DMS114 treated with DMSO at 0.1 percent for 48 hours (cell line): ENCODE measurements around the gene ACOT12.
"Not testable (repeated sequence)": the region's sequence is repeated elsewhere in the genome, so short reads cannot be mapped to it uniquely, and the experiment has no call there.

Experiments
- DNase-seq: peaks from one replicate; lab custom pipeline; 2025; ENCODE audit not compliant: unreplicated experiment; lab: John Stamatoyannopoulos, UW

The ACOT12 gene

GRCh38 chr5:81393783-81394718, at the start of gene ACOT12:
Gene ACOT12, minus strand, starts transcription at chr5:81394134. Its CDS starts 20 bp downstream, at chr5:81394114.
- DNase-seq, result no peak

GRCh38 chr5:81435023-81435422, 41.1 kb upstream of the ACOT12 start:
- DNase-seq, result no peak

DNA sequence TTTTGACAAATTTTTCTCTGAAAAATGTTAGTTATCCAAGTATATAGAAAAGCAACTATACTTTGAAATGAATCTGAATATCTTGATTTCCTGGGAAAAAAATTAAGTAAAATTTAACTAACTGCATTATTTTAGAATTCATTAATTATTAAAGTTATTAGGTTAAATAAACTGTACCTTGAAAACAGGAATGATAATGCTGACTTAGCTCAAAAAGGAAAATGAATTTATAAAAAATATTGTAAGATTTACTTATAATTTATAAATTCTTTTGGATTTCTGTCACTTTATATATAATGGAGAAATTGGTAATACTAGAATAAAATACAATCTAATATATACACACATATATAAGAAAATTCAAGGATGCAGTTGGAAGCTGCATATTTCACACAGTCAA, 36.1 kb upstream of the ACOT12 start:
- no peak for DNase-seq

GRCh38 chr5:81429363-81429762, 35.4 kb upstream of the ACOT12 start:
- DNase-seq, result no peak

- DNase-seq, result no peak
Measured at GRCh38 chr5:81428861-81429260, 34.9 kb upstream of the ACOT12 start.

- no peak for DNase-seq
Measured at GRCh38 chr5:81428446-81428845, 34.5 kb upstream of the ACOT12 start.

GRCh38 chr5:81427566-81427965, 33.6 kb upstream of the ACOT12 start:
- DNase-seq, result no peak

GRCh38 chr5:81426359-81427030, 32.6 kb upstream of the ACOT12 start:
- DNase-seq, result no peak

GRCh38 chr5:81425569-81425968, 31.6 kb upstream of the ACOT12 start:
- DNase-seq, result peak; percentile 55

- no peak for DNase-seq
Measured at GRCh38 chr5:81424728-81425127, 30.8 kb upstream of the ACOT12 start.

- DNase-seq, result no peak
Measured at GRCh38 chr5:81422671-81423070, 28.7 kb upstream of the ACOT12 start.

- no peak for DNase-seq
Measured at GRCh38 chr5:81420039-81420667, 26.2 kb upstream of the ACOT12 start.

GRCh38 chr5:81418606-81419005, 24.7 kb upstream of the ACOT12 start:
- no peak for DNase-seq

GRCh38 chr5:81417052-81417451, 23.1 kb upstream of the ACOT12 start:
- no peak for DNase-seq

- DNase-seq, result no peak
Measured at GRCh38 chr5:81409896-81410295, 16.0 kb upstream of the ACOT12 start.

DNA sequence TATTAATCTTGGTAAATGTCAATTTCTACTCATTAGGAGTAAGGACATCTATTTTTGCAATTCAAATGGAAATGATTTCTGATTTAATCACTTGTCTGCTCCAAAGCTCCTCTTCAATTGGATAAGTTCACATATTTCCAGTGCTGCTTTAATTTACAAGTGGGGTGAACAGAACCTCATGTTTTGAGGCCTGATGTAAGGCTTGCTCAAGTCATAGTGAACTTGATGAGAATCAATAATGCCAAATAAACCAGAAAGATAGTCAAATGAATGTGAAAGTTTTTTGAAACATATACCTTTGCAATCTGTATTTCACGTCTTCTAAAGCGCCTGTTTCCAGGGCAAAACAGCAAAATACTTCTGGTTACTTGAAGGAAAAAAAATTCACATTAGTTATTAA, 15.4 kb upstream of the ACOT12 start:
- DNase-seq, result no peak

DNA sequence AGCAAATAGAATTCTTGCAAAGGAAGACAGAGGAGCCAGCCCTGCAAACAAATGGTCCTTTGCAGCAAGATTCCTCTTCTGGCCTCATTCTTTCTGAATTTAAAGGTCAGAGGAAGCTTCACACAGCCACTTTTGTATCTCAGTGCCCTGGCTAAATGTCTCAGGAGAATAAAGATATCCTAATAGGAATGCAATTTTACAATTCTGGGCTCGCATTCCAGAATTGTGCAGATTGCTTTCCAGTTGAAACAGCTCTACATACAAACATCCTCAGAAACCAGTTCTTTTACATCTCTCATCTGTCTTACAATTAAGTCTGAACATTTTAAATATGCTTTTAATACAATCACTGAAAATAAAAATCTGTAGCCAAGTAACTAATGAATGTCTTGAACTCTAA, 14.6 kb upstream of the ACOT12 start:
- DNase-seq, result no peak

- not testable (repeated sequence) for DNase-seq
Measured at GRCh38 chr5:81407811-81408210, 13.9 kb upstream of the ACOT12 start.

GRCh38 chr5:81405126-81405891, 11.4 kb upstream of the ACOT12 start:
- DNase-seq, result no peak

DNA sequence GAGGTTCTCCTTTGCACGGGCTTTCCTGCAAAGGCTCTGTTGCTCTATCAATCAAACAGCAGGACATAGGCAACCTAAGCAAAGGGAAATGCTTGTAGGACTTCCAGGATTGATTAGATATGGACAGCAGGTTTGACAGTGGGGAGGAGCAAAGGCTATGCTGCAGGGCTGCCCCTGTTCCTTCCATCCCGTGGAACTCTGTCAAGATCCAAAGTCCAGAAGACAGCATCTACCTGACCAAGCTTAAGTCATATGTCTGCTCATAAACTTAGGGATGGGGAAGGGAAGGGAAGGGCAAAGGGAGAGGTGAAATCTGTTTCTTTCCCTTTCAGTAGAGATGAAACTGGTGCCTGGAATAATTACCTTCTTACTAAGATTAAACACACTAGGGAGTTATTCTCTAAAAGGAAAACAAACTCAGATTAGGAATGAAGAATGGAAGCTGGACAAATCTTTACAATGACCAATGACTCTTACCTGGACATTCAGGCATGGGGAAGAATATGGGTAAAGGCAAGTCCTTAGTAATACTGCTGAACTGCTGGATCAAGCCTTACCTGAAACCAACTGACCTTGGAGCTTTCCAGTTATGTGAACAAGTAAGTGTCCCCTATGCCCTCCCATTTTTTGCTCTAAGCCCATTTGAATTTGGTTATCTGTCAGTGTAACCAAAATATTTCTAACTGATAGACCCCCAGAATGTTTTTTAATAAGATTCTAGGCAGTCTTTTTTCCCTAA, 8.4 kb upstream of the ACOT12 start:
- no peak for DNase-seq
